HCT116 (cell line): ENCODE data around the gene LRP2. TPM values are rescaled to one million over a fixed set of nuclear protein-coding genes. Genes with fewer than 3 reads are reported as not detected.

Source experiments
- ATAC-seq: fragments of 200-7000 bp; cut with Tn5 transposase; 2 replicates; pipeline ENCODE4 v1.9.1; 2020; ENCODE audit warnings: mild to moderate bottlenecking, moderate library complexity
- BruUV-seq: library from RNA; stranded (reverse); fragments of 400-500 nt; replicated peaks from 2 replicates; lab custom pipeline; 2021; lab: Mats Ljungman, UMichigan
- CTCF ChIA-PET: fragments of 300-600 bp; sonication (Branson Sonifier 250); formaldehyde crosslinking; loops from one replicate; lab custom pipeline; 2021; ENCODE audit warnings: antibody characterized with exemption; lab: Charles Lee
- POLR2A ChIA-PET: fragments of 300-600, 350-600 bp; sonication (Branson Sonifier 250); formaldehyde crosslinking; loops from one replicate; lab custom pipeline; 2021; ENCODE audit warnings: antibody characterized with exemption; lab: Charles Lee
- RAD21 ChIA-PET, 2 experiments: fragments of 300-600 bp; sonication (Branson Sonifier 250); formaldehyde crosslinking; loops; one replicate each; lab custom pipeline; 2023; ENCODE audit warnings: low total read pairs in 2 of 2; ENCODE audit not compliant: uncharacterized antibody in 2 of 2, unreplicated experiment in 2 of 2, low non-redundant PET in 1 of 2; lab: Charles Lee
- DNase-seq: peaks from one replicate; pipeline ENCODE4 v3.0.0-alpha.2; 2010; ENCODE audit warnings: low read depth, low spot score
- H2AFZ ChIP-seq: fragments of 200-600 bp; shearing (Covaris generic), sonication (generic); 2 replicates; pipeline ENCODE4 v1.6.1; 2017; ENCODE audit warnings: low read depth, mixed run types, mixed read lengths, antibody characterized with exemption, low read length; ENCODE audit not compliant: poor library complexity, severe bottlenecking
- H3K27ac ChIP-seq: 2 replicates; pipeline ENCODE4 v1.5.1; 2012; ENCODE audit warnings: low read depth, low read length
- H3K27me3 ChIP-seq: fragments of 200-600 bp; sonication (generic); 2 replicates; pipeline ENCODE4 v1.6.1; 2016; ENCODE audit warnings: mixed run types, low read length, mixed read lengths; ENCODE audit not compliant: insufficient read depth
- H3K36me3 ChIP-seq, 2 experiments: fragments of 200-500 bp in 1 of 2; fragments of 200-600 bp in 1 of 2; sonication (Bioruptor generic) in 1 of 2; sonication (generic) in 1 of 2; 2 replicates each; pipeline versions ENCODE4 v1.5.1 to v1.6.1; 2014 to 2016; ENCODE audit warnings: low read length in 2 of 2, inconsistent platforms in 1 of 2, mixed read lengths in 1 of 2, mixed run types in 1 of 2; ENCODE audit not compliant: insufficient read depth in 2 of 2, control insufficient read depth in 1 of 2
- H3K4me1 ChIP-seq, 2 experiments: fragments of 200-600 bp in 1 of 2; sonication (generic) in 1 of 2; 2 replicates each; pipeline versions ENCODE4 v1.5.1 to v1.6.1; 2012 to 2017; ENCODE audit warnings: low read length in 2 of 2, inconsistent platforms in 1 of 2, mild to moderate bottlenecking in 1 of 2, mixed read lengths in 1 of 2, mixed run types in 1 of 2, moderate library complexity in 1 of 2; ENCODE audit not compliant: insufficient read depth in 2 of 2, control insufficient read depth in 1 of 2
- H3K4me2 ChIP-seq: fragments of 200-600 bp; sonication (generic); 2 replicates; pipeline ENCODE4 v1.6.1; 2017; ENCODE audit warnings: mixed run types, low read length, mixed read lengths
- H3K4me3 ChIP-seq, 2 experiments: fragments of 200-600 bp in 1 of 2; sonication (generic) in 1 of 2; replicated peaks in 1 of 2; 2 replicates each; pipeline ENCODE4 v1.5.1; 2011 to 2016; ENCODE audit warnings: low read length in 2 of 2, control low read depth in 1 of 2, low read depth in 1 of 2, mild to moderate bottlenecking in 1 of 2, mixed read lengths in 1 of 2, mixed run types in 1 of 2
- H3K79me2 ChIP-seq: fragments of 200-600 bp; sonication (generic); 2 replicates; pipeline ENCODE4 v1.6.1; 2017; ENCODE audit warnings: mild to moderate bottlenecking, mixed run types, low read length, moderate library complexity, mixed read lengths; ENCODE audit not compliant: insufficient read depth
- H3K9ac ChIP-seq: fragments of 200-600 bp; sonication (generic); 2 replicates; pipeline ENCODE4 v1.6.1; 2016; ENCODE audit warnings: low read length, mixed read lengths
- H3K9me2 ChIP-seq: fragments of 200-600 bp; sonication (generic), shearing (Covaris generic); 2 replicates; pipeline ENCODE4 v1.6.1; 2017; ENCODE audit warnings: mixed run types, mild to moderate bottlenecking, moderate library complexity; ENCODE audit not compliant: insufficient read depth
- H3K9me3 ChIP-seq, 2 experiments: fragments of 200-500 bp in 1 of 2; fragments of 200-600 bp in 1 of 2; sonication (Bioruptor generic) in 1 of 2; sonication (generic) in 1 of 2; 2 replicates each; pipeline ENCODE4 v1.6.1; 2014 to 2017; ENCODE audit warnings: low read length in 2 of 2, mixed read lengths in 2 of 2, inconsistent platforms in 1 of 2, low read depth in 1 of 2, mild to moderate bottlenecking in 1 of 2, mixed run types in 1 of 2, moderate library complexity in 1 of 2; ENCODE audit not compliant: control insufficient read depth in 1 of 2, insufficient read depth in 1 of 2
- H4K20me1 ChIP-seq: fragments of 200-600 bp; sonication (generic), shearing (Covaris generic); 2 replicates; pipeline ENCODE4 v1.6.1; 2017; ENCODE audit warnings: mixed run types, mild to moderate bottlenecking, moderate library complexity; ENCODE audit not compliant: insufficient read depth
- ATF3 ChIP-seq: IDR thresholded peaks from 2 replicates; pipeline ENCODE4 v1.6.1; 2012
- CBX3 ChIP-seq: IDR thresholded peaks from 2 replicates; pipeline ENCODE4 v1.6.1; 2012; ENCODE audit warnings: low read depth
- CEBPB ChIP-seq: IDR thresholded peaks from 2 replicates; pipeline ENCODE4 v1.6.1; 2012; ENCODE audit warnings: low read depth
- CTCF ChIP-seq, 3 experiments: fragments of 200-600 bp in 1 of 3; sonication (generic) in 1 of 3; IDR thresholded peaks in 2 of 3; conservative IDR thresholded peaks in 1 of 3; 2 replicates each; pipeline ENCODE4 v1.5.1; 2012 to 2017; ENCODE audit warnings: low read depth in 2 of 3, low read length in 2 of 3, antibody characterized with exemption in 1 of 3, borderline replicate concordance in 1 of 3, control low read depth in 1 of 3, mild to moderate bottlenecking in 1 of 3, mixed read lengths in 1 of 3, mixed run types in 1 of 3, moderate library complexity in 1 of 3; ENCODE audit not compliant: insufficient read depth in 1 of 3
- EGR1 ChIP-seq: IDR thresholded peaks from 2 replicates; pipeline ENCODE4 v1.6.1; 2012; ENCODE audit warnings: low read depth
- ELF1 ChIP-seq: IDR thresholded peaks from 2 replicates; pipeline ENCODE4 v1.6.1; 2012; ENCODE audit warnings: low read depth, borderline replicate concordance
- EZH2 ChIP-seq: fragments of 200-600 bp; sonication (generic); IDR thresholded peaks from 2 replicates; pipeline ENCODE4 v1.6.1; 2017; ENCODE audit warnings: antibody characterized with exemption, mixed run types
- MAX ChIP-seq: IDR thresholded peaks from 2 replicates; pipeline ENCODE4 v1.6.1; 2012
- POLR2A ChIP-seq: IDR thresholded peaks from 2 replicates; pipeline ENCODE4 v1.7.0; 2011; ENCODE audit warnings: borderline replicate concordance; ENCODE audit not compliant: insufficient read depth, insufficient read length; ENCODE audit errors: extremely low read depth
- POLR2AphosphoS5 ChIP-seq: IDR thresholded peaks from 2 replicates; pipeline ENCODE4 v1.6.1; 2011; ENCODE audit warnings: mild to moderate bottlenecking, low read depth, low read length, moderate library complexity
- RAD21 ChIP-seq: IDR thresholded peaks from 2 replicates; pipeline ENCODE4 v1.6.1; 2012; ENCODE audit warnings: low read depth, mild to moderate bottlenecking
- REST ChIP-seq: IDR thresholded peaks from 2 replicates; pipeline ENCODE4 v1.6.1; 2012; ENCODE audit warnings: low read depth
- SIN3A ChIP-seq: IDR thresholded peaks from 2 replicates; pipeline ENCODE4 v1.6.1; 2012; ENCODE audit warnings: low read depth
- SRF ChIP-seq: IDR thresholded peaks from 2 replicates; pipeline ENCODE4 v1.6.1; 2012; ENCODE audit warnings: low read depth
- YY1 ChIP-seq: IDR thresholded peaks from 2 replicates; pipeline ENCODE4 v1.6.1; 2011; ENCODE audit warnings: low read length, low read depth, moderate library complexity, mild to moderate bottlenecking; ENCODE audit not compliant: insufficient replicate concordance; ENCODE audit errors: extremely low read depth
- ZFX ChIP-seq: fragments of 450-650 bp; IDR thresholded peaks from 2 replicates; pipeline ENCODE4 v1.6.1; 2017
- ZNF274 ChIP-seq: fragments of 200-500 bp; sonication (Bioruptor generic); IDR thresholded peaks from 2 replicates; pipeline ENCODE4 v1.6.1; 2014; ENCODE audit warnings: mild to moderate bottlenecking, low read depth, low read length, inconsistent platforms
- intact Hi-C: fragments of 100-400 bp; cut with micrococcal nuclease; formaldehyde crosslinking; loops from 2 replicates; pipeline ENCODE4 v1.10.0; 2022
- total RNA-seq: library from RNA; stranded (reverse); gene quantifications from one replicate; pipeline ENCODE4 v1.2.1, GENCODE V29; 2021; ENCODE audit not compliant: unreplicated experiment

Gene LRP2
- total RNA-seq, 1 experiment from 2014 or later = 0.20 TPM

- POLR2A ChIA-PET = no interaction called here
- H2AFZ ChIP-seq = no peak overlapping the region
- no peak overlapping the region for H3K4me2 ChIP-seq
- no peaks in the 10 kb centered on the region for H3K9me3 ChIP-seq
- ATAC-seq = no peak
- no TSS peak for BruUV-seq
- H3K27me3 ChIP-seq = peaks cover 6% of the 10 kb centered on the region; the same call in 1 of the 2 replicates
- H3K27ac ChIP-seq = no peak overlapping the region
- CTCF ChIA-PET = no interaction called here
- TF ChIP-seq POLR2A (no peak), ZFX (no peak), SIN3A (no peak), POLR2AphosphoS5 (no peak), CTCF (IDR thresholded peaks at IDR 0.05 in 2 of 3, conservative IDR thresholded peaks at IDR 0.05 in 1 of 3; ENCODE audit: borderline replicate concordance in 1 of 3, insufficient read depth in 1 of 3, low read depth in 2 of 3, low read length in 2 of 3) (no peak), ELF1 (no peak), CEBPB (no peak), RAD21 (no peak), SRF (no peak), EGR1 (no peak), MAX (no peak), ATF3 (no peak), REST (no peak), YY1 (no peak), EZH2 (no peak), ZNF274 (no peak), CBX3 (no peak)
- TF ChIP-seq, all 23 proteins: peak for 0
- Histone ChIP-seq H3K36me3 (no peaks in the 10 kb centered on the region), H3K79me2 (no peaks in the 10 kb centered on the region), H4K20me1 (no peaks in the 10 kb centered on the region), H3K9ac (no peak overlapping the region), H3K4me3 (no peak overlapping the region), H3K9me2 (no peaks in the 10 kb centered on the region), H3K4me1 (no peaks in the 10 kb centered on the region)
- intact Hi-C loops = no loop called here
- RAD21 ChIA-PET = no interaction called here
- no peak for DNase-seq
Observed at GRCh38 chr2:169229590-169229989, 132.7 kb downstream of the LRP2 start.
